NB4 (cell line): ENCODE data around the gene OPCML.

Experiments
- DNase-seq: peaks from one replicate; pipeline ENCODE4 v3.0.0; 2010; ENCODE audit warnings: low read depth
- H3K4me3 ChIP-seq: one replicate; pipeline ENCODE4 v1.5.1; 2011; ENCODE audit warnings: mild to moderate bottlenecking, low read depth, low read length, moderate library complexity
- CTCF ChIP-seq: IDR thresholded peaks from one replicate; pipeline ENCODE4 v1.5.1; 2012; ENCODE audit warnings: low read depth, low read length
- MYC ChIP-seq: IDR thresholded peaks from 2 replicates; pipeline ENCODE4 v1.6.1; 2011; ENCODE audit warnings: low read depth, low read length
- POLR2A ChIP-seq: IDR thresholded peaks from 2 replicates; pipeline ENCODE4 v1.6.1; 2011; ENCODE audit warnings: mild to moderate bottlenecking; ENCODE audit not compliant: insufficient read length; ENCODE audit errors: extremely low read depth
- TF ChIP-seq, protein P1 (sequence below): IDR thresholded peaks from 2 replicates; pipeline ENCODE4 v1.6.1; 2011; ENCODE audit warnings: low read depth, low read length

OPCML gene

DNA sequence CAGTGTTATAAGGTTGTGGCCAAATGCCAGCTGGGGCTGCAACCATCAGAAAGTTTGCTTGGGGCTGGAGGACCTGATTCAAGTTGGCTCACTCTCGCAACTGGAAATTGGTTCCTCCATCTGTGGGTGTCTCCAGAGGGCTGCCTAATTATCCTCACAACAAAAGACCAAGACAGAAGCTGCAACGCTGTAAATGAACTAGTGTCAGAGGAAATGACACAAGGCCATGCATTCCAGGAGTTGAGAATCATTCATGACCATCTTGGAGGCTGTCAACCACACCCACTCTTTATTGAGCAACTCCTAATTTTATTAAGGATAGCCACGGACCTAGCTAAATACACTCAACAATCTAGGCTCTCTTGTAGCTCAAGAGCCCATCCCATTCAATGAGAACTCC, 1060.8 kb downstream of the OPCML start:
- DNase-seq = no peak
- TF ChIP-seq, protein P1, sequence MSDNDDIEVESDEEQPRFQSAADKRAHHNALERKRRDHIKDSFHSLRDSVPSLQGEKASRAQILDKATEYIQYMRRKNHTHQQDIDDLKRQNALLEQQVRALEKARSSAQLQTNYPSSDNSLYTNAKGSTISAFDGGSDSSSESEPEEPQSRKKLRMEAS = no peak
- TF ChIP-seq POLR2A (no peak), MYC (no peak), CTCF (no peak)

DNA sequence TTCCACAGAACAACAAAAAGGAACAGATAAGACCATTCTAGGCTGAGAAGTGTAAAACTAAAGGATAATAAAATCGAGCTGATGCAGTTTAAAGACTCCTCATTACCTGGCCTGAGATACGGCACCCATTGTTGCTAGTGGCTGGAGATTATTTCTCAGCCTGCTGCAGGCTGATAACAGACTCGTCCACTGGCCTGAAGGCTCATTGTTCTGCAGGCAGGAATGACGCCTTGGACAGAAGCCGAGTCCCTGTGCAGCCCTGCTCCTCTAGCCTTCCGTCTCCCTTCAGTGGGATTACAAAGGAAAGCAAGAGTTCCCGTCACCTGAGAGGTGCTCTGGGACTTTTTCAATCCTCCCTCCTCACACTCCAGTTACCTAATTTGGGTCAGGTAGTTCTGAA, 1065.3 kb downstream of the OPCML start:
- no peak for DNase-seq
- no peak for TF ChIP-seq CTCF
- TF ChIP-seq MYC = no peak
- TF ChIP-seq, protein P1 = no peak
- no peak for TF ChIP-seq POLR2A

More for the DNA sequence above, 1060.8 kb downstream of the OPCML start:
- H3K4me3 ChIP-seq = no peak overlapping the region

DNA sequence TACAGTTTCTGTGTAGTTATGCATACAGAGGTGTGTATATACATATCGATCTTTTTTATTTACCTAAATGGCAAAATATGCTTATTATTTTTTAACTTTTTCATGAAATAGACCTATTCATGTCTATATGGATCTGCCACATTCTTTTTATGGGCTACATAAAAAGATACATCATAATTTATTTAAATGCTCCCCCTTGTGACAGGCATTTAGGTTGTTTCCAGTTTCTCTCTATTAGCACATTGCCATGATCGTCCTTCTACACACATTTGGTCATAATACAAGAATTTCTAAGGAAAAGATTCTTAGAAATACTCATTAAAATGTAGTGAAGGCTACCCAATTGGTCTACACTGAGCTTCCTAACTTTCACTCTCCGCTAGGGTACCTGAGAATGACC, 1067.4 kb downstream of the OPCML start:
- no peak for TF ChIP-seq CTCF
- no peak for TF ChIP-seq MYC
- TF ChIP-seq POLR2A = no peak
- TF ChIP-seq, protein P1 = no peak
- no peak for DNase-seq
- H3K4me3 ChIP-seq = no peak overlapping the region

More for the DNA sequence above, 1065.3 kb downstream of the OPCML start:
- no peak overlapping the region for H3K4me3 ChIP-seq

- no peak for DNase-seq
- no peak overlapping the region for H3K4me3 ChIP-seq
- TF ChIP-seq MYC (no peak), CTCF (no peak), POLR2A (no peak)
- TF ChIP-seq, protein P1 = no peak
These were observed 1068.3 kb downstream of the OPCML start for GRCh38 chr11:132464003-132464342.

DNA sequence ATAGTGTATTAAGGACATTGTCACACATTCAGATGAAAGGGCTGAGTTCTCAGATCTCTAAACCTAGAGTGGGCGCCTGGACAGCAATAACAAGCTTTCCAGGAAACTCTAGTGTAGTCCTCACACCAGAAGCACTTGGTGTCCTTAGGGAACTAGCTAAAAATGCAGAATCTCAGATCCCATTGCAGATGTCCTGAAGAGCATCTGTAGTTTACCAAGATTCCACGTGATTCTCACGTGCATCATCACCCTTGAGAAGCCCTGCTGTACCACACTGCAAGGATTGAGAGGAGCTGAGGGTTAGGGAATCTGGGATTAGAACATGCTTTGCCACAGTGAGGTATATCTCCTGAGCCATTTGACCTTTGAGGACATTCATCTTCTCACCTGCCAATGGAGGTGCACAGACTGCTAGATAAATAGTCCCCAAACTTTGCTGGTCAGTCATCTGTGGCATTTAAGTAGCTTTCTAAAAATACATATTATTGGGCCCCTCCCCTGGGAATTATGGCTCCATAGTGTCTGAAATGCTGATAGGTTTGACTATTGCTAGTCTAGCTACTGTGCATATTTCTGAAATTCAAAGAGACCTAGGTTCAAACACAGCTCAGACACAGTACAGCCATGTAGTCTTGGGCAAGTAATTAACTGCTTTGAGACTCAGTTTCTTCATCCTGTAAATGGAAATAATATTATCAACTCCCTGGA, 1068.9 kb downstream of the OPCML start:
- H3K4me3 ChIP-seq = no peak overlapping the region
- TF ChIP-seq CTCF (no peak), POLR2A (no peak), MYC (no peak)
- TF ChIP-seq, protein P1 = no peak
- no peak for DNase-seq
